RCC 7860 (cell line): ENCODE data around the gene RNF111.
"Not testable (repeated sequence)": the region's sequence is repeated elsewhere in the genome, so short reads cannot be mapped to it uniquely, and the experiment has no call there.

ENCODE experiments used
- DNase-seq: peaks from one replicate; pipeline ENCODE4 v3.0.0-alpha.2; 2015; ENCODE audit warnings: low spot score
- FAIRE-seq: peaks from 2 replicates; lab custom pipeline; 2012; peaks lifted over from hg19 to GRCh38; lab: Jason Lieb, UNC

The RNF111 gene

DNA sequence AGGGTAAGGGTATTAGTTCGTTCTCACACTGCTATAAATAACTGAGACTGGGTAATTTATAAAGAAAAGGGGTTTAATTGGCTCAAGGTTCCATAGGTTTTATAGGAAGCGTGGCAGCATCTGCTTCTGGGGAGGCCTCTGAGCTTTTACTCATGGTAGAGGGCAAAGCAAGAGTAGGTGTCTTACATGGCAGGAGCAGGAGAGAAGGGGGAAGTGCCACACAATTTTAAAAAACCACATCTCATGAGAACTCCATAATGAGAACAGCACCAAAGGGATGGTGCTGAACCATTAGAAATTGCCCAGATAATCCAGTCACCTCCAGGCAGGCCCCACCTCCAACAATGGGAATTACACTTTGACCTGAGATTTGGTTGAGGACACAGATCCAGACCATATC lies 12.2 kb downstream of the RNF111 start:
- no peak for DNase-seq
- FAIRE-seq = no peak

- FAIRE-seq, DNase-seq: not testable (repeated sequence)
Measured at GRCh38 chr15:59000251-59000650, 12.8 kb downstream of the RNF111 start.

DNA sequence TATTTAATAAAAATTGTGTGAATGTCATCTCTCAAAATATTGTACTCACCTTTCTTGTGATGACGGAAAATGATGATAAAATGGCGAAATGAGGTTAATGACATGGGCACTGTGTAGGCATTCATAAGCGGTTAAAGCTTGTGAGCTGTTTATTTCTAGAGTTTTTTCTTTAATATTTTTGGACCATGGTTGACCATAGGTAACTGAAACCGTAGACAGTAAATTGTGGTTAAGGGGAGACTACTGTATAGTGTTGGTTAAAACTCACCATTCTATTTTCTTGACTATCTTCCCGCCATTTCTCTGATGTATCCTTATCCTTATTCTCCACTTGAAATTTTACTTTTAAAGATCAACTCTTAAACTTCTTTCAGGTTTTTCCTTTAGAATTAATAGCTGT lies 14.5 kb downstream of the RNF111 start:
- no peak for DNase-seq
- no peak for FAIRE-seq

DNA sequence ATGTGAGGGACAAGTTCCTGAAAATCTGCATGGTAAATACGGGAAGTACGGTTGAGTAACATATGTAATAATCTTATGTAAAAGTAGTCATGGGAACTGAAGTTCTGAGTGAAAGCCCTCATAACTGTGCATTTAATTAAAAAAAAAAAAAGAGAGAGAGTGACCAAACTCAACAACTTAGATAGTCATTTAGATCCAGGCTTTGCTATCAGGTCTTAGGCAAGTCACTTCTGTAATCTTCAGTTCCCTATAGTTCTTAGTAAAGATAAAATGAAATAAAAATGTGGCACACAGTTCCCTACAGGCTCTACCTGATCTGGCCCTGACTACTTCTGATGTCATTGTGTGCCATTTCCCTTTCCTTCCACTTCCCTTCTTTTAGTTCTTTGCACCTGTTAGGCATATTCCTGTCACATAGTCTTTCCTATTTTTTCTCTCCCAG lies 15.0 kb downstream of the RNF111 start:
- DNase-seq (no peak), FAIRE-seq (no peak)

- FAIRE-seq = no peak
- DNase-seq = no peak
Measured at GRCh38 chr15:59005579-59005978, 18.1 kb downstream of the RNF111 start.

- DNase-seq (no peak), FAIRE-seq (no peak)
Measured at GRCh38 chr15:59008086-59008485, 20.6 kb downstream of the RNF111 start.

GRCh38 chr15:59011262-59011952 lies 23.9 kb downstream of the RNF111 start:
- FAIRE-seq (no peak), DNase-seq (no peak)

DNA sequence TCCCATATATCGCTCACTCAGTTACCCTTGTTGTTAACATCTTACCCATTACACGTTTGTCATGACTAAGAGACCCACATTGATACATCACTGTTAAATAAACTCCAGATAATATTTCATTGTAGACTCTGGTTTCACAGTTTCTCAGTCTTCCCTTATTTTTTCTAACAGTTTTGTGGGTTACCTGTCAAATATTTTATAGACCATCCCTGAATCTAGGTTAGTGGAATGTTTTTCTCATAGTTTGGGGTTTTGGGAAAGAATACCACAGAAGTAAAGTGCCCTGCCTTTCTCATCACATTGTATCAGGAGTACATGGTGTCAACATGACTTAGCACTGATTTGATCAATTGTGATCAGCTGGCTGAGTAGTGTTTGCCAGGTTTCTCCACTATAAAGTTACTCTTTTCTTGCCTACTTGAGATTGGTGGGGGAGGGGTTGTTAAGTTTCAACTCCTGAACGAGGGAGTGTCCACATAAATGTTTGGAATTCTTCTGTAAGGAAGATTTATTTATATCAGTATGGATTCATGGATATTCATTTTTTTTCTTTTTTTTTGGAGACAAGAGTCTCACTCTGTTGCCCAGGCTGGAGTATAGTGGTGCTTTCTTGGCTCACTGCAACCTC lies 25.9 kb downstream of the RNF111 start:
- DNase-seq = no peak

DNA sequence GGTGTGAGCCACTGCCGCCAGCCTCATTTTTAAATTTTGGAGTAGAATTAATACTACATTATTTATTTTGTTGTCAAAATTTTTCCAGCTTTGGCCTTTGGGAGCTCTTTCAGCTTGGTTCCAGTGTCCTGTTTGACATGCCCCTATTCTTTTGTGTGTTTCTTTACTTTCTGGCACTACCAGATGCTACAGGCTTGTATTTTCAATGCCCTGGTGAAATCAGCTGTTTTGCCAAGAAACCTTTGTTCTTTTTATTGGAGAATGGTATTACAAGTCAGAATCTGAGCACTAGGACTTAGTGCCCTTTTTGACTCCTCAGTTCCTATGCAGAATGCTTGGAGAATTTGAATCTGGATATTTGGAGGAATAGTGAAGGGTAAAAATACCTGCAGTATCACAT lies 26.6 kb downstream of the RNF111 start:
- no peak for FAIRE-seq
- DNase-seq = no peak

More for the DNA sequence above, 25.9 kb downstream of the RNF111 start:
- FAIRE-seq = no peak

DNA sequence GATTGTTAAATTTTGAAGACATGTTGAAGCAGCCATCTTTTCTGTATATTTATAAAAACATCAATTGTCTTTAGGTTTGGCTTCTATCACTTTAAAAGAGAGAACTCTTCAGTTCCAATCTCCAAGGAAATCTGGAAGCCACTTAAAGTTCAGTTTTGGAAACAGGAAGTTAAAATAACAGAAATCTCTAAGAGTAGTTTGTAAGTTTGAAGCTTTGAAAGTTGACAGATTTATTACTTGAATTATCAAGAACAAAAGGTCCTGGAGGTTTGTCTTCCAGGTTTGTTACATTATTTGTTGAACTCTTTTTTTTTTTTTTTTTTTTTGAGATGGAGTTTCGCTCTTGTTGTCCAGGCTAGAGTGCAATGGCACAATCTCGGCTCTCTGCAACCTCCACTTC lies 30.0 kb downstream of the RNF111 start:
- FAIRE-seq (no peak), DNase-seq (no peak)

DNA sequence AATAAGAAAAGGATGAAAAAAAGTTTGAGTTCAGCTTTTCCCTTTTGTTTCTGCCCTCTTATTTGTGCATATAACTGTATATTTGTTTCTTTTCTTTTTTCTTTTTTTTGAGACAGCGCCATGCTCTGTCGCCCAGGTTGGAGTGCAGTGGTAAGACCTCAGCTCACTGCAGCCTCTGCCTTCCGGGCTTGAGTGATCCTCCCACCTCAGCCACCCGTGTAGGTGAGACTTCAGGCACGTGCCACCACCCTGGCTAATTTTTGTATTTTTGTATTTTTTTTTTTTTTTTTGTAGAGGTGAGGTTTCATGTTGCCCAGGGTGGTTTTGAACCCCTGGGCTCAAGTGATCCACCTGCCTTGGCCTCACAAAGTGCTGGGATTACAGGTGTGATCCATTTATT lies 31.4 kb downstream of the RNF111 start:
- FAIRE-seq = no peak
- DNase-seq = no peak

DNA sequence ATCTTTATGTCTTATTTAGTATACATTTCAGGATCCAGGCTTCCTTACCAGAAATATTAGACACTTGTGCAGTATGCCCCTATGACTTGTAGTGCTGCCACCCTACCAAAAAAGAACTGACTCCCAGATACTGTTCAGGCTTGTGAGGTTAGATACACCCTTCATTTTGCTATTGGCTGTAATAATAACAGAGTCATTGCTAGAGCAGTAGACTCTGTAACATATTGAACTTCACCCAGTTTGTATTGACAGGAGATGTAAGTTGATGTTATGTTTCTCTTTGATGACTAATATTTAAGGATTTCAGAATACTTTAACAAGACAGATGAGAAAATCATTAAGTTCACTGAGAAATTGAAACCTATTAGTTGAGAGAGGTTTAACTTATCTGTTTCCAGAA lies 32.9 kb downstream of the RNF111 start:
- no peak for DNase-seq
- FAIRE-seq = no peak

DNA sequence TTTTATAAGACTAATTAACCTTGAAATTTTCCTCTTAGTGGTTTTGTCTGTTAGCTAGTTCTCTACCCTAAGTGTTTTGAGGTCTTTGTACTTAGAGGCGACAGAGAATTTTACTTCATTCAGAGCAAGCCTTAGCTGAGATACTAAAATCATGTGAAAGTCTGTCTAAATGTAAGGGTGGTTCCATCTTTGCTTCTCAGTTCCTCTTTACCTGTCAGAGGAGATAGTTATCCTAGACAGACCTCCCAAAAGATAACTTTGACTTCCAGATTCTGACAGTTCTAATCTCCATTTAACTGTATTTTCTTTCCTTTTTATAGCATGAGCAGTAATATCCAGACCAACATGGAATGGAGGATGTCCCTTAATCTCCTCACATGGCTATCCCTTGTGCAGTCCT lies 34.7 kb downstream of the RNF111 start:
- FAIRE-seq (no peak), DNase-seq (no peak)

- DNase-seq (no peak), FAIRE-seq (no peak)
Measured at GRCh38 chr15:59026207-59026606, 38.7 kb downstream of the RNF111 start.

DNA sequence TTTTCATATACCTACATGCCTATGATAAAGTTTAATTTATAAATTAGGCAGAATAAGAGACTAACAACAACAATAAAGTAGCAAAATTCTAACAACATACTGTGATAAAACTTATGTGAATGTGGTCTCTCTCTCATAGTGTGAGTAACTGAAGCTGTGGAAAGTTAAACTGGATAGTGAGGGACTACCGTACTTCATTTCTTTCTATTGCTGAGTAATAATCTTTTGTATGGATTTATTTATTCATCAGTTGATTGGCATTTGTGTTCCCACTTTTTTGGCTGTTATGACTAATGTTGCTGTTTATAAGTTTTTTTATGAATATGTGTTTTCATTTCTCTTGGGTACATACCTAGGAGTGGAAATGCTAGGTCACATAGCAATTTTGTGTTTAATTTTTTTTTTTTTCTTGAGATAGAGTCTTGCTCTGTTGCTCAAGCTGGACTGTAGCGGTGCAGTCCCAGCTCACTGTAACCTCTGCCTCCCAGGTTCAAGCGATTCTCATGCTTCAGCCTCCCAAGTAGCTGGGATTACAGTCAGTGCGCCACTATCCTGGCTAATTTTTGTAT lies 41.0 kb downstream of the RNF111 start:
- no peak for DNase-seq
- FAIRE-seq = no peak

GRCh38 chr15:59029554-59029953 lies 42.1 kb downstream of the RNF111 start:
- FAIRE-seq = no peak

DNA sequence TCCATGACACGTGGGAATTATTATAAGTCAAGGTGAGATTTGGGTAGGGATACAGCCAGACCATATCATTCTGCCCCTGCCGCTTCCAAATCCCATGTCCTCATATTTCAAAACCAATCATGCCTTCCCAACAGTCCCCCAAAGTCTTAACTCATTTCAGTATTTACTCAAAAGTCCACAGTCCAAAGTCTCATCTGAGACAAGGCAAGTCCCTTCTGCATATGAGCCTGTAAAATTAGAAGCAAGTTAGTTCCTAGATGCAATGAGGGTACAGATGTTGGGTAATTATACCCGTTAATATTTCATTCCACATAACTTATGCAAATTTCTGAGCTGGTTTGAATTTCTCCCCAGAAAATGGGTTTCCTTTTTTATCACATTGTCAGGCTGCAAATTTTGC lies 47.7 kb downstream of the RNF111 start:
- FAIRE-seq = no peak
- no peak for DNase-seq

More at GRCh38 chr15:59029554-59029953, 42.1 kb downstream of the RNF111 start:
- no peak for DNase-seq

GRCh38 chr15:59039225-59039624 lies 51.8 kb downstream of the RNF111 start:
- FAIRE-seq (no peak), DNase-seq (no peak)

GRCh38 chr15:59042041-59042440 lies 54.6 kb downstream of the RNF111 start:
- FAIRE-seq (no peak), DNase-seq (no peak)

DNA sequence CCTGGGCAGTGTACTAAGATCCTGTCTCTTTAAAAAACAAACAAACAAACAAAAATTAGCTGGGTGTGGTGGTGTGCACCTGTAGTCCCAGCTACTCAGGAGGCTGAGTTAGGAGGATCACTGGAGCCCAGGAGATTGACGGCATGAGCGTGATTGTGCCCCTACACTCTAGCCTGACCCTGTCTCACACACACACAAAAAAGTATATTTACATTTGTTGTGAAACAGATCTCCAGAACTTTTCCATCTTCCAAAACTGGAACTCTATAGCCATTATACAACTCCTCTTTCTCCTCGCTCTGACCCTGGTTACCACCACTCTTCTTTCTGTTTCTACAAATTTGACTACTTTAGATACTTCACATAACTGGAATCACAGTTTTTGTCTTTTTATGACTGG lies 61.4 kb downstream of the RNF111 start:
- FAIRE-seq = no peak
- no peak for DNase-seq

DNA sequence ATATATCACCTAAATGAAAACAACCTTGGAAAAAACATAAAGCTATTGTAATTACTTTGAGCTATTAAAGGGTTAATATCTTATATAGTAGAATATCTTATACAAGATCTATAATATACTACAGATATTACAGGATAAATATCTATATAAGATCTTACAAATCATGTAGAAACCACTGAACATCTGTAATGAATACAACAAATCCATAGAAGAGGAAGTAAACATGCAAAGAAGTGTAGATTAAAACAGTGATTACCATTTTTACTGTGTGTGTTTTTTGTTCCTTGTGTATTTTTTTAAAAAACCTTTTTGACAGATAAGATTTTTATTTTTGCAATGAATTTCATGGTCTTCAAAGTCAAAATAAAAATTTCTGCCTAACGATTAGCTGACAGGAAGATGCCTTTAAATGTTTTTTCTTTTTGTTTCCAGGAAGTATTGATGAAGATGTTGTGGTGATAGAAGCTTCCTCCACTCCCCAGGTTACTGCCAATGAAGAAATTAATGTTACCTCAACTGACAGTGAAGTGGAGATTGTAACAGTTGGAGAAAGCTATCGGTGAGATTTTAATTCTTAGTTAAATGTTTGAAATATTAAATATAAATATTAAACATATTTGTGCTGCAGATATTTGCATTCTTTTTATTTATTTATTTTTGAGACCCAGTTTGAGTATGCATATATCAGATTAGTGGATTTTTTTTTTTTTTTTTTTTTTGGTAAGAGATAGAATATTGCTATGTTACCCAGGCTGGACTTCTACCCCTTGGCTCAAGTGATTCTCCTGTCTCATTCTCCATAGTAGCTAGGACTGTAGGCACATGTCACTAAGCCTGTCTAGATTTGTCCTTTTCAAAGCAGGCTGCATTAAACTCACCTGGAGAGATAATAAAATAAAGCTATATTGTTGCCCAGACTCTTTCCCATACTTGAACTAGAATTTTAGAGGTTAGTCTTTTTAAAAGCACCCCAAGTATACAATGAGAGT lies 64.7 kb downstream of the RNF111 start:
- no peak for FAIRE-seq
- DNase-seq = no peak
